Parathyroid adenoma (tissue), 2 donors: ENCODE measurements around the gene HUNK.

Experiments used
- H2AFZ ChIP-seq: fragments of 300-600 bp; sonication (generic); one replicate; pipeline ENCODE4 v1.7.0; 2017; ENCODE audit warnings: antibody characterized with exemption, mild to moderate bottlenecking
- H3K27ac ChIP-seq: fragments of 300-600 bp; sonication (generic); one replicate; pipeline ENCODE4 v1.7.0; 2017
- H3K27me3 ChIP-seq: fragments of 300-600 bp; sonication (generic); one replicate; pipeline ENCODE4 v1.7.0; 2017; ENCODE audit warnings: low read length; ENCODE audit not compliant: control insufficient read depth, insufficient read depth
- H3K36me3 ChIP-seq: fragments of 300-600 bp; sonication (generic); one replicate; pipeline ENCODE4 v1.7.0; 2017; ENCODE audit warnings: low read length; ENCODE audit not compliant: control insufficient read depth, insufficient read depth
- H3K4me1 ChIP-seq: fragments of 300-600 bp; sonication (generic); one replicate; pipeline ENCODE4 v1.7.0; 2017; ENCODE audit warnings: control low read depth
- H3K4me2 ChIP-seq: fragments of 300-600 bp; sonication (generic); one replicate; pipeline ENCODE4 v1.7.0; 2017; ENCODE audit warnings: low read length
- H3K4me3 ChIP-seq: fragments of 300-600 bp; sonication (generic); one replicate; pipeline ENCODE4 v1.7.0; 2017; ENCODE audit warnings: low read depth, low read length
- H3K79me2 ChIP-seq: fragments of 300-600 bp; sonication (generic); one replicate; pipeline ENCODE4 v1.7.0; 2017; ENCODE audit warnings: control low read depth
- H3K9ac ChIP-seq: fragments of 300-600 bp; sonication (generic); one replicate; pipeline ENCODE4 v1.7.0; 2017; ENCODE audit warnings: mild to moderate bottlenecking
- H3K9me3 ChIP-seq: fragments of 300-600 bp; sonication (generic); one replicate; pipeline ENCODE4 v1.7.0; 2017; ENCODE audit warnings: low read length; ENCODE audit not compliant: control insufficient read depth
- CTCF ChIP-seq: fragments of 300-600 bp; sonication (generic); IDR thresholded peaks from one replicate; pipeline ENCODE4 v1.7.0; 2017; ENCODE audit warnings: antibody characterized with exemption, mild to moderate bottlenecking
- donor health status: primary hyperparathyroidism.

HUNK gene

GRCh38 chr21:31997191-31997590 is 124.4 kb downstream of the HUNK start:
- no peak overlapping the region for H3K4me2 ChIP-seq
- H3K4me3 ChIP-seq: no peak overlapping the region
- no peak for TF ChIP-seq CTCF
- H3K27ac ChIP-seq: no peak overlapping the region
- no peak overlapping the region for H3K9ac ChIP-seq
- H3K4me1 ChIP-seq: no peaks in the 10 kb centered on the region
- no peak overlapping the region for H2AFZ ChIP-seq
- H3K9me3 ChIP-seq: no peaks in the 10 kb centered on the region
- no peaks in the 10 kb centered on the region for H3K27me3 ChIP-seq
- H3K79me2 ChIP-seq: no peaks in the 10 kb centered on the region
- no peaks in the 10 kb centered on the region for H3K36me3 ChIP-seq

- Histone ChIP-seq H3K36me3 (no peaks in the 10 kb centered on the region), H2AFZ (no peak overlapping the region), H3K27me3 (no peaks in the 10 kb centered on the region), H3K4me2 (no peak overlapping the region), H3K4me1 (no peaks in the 10 kb centered on the region), H3K79me2 (no peaks in the 10 kb centered on the region), H3K9ac (no peak overlapping the region), H3K9me3 (no peaks in the 10 kb centered on the region), H3K4me3 (no peak overlapping the region), H3K27ac (no peak overlapping the region)
- TF ChIP-seq CTCF: no peak
Measured at GRCh38 chr21:31999810-32000468, 127.1 kb downstream of the HUNK start.

- no peak for TF ChIP-seq CTCF
- no peak overlapping the region for H3K4me3 ChIP-seq
- H3K27ac ChIP-seq: no peak overlapping the region
- H3K4me2 ChIP-seq: no peak overlapping the region
- H3K36me3 ChIP-seq: no peaks in the 10 kb centered on the region
- H3K9ac ChIP-seq: no peak overlapping the region
- H3K79me2 ChIP-seq: no peaks in the 10 kb centered on the region
- H3K27me3 ChIP-seq: no peaks in the 10 kb centered on the region
- no peaks in the 10 kb centered on the region for H3K4me1 ChIP-seq
- H2AFZ ChIP-seq: no peak overlapping the region
- H3K9me3 ChIP-seq: no peaks in the 10 kb centered on the region
Measured at GRCh38 chr21:32001390-32001789, 128.6 kb downstream of the HUNK start.

- Histone ChIP-seq H3K4me2 (no peak overlapping the region), H3K4me1 (no peaks in the 10 kb centered on the region), H3K9ac (no peak overlapping the region), H3K27me3 (no peaks in the 10 kb centered on the region), H3K4me3 (no peak overlapping the region), H2AFZ (no peak overlapping the region), H3K79me2 (no peaks in the 10 kb centered on the region), H3K9me3 (no peaks in the 10 kb centered on the region), H3K27ac (no peak overlapping the region), H3K36me3 (no peaks in the 10 kb centered on the region)
- TF ChIP-seq CTCF: no peak
Measured at GRCh38 chr21:32003411-32003810, 130.6 kb downstream of the HUNK start.

GRCh38 chr21:32004291-32004690 is 131.5 kb downstream of the HUNK start:
- H3K27me3 ChIP-seq: no peaks in the 10 kb centered on the region
- H3K36me3 ChIP-seq: no peaks in the 10 kb centered on the region
- H3K9me3 ChIP-seq: no peaks in the 10 kb centered on the region
- H3K9ac ChIP-seq: no peak overlapping the region
- H3K27ac ChIP-seq: no peak overlapping the region
- no peaks in the 10 kb centered on the region for H3K79me2 ChIP-seq
- no peak overlapping the region for H2AFZ ChIP-seq
- no peak overlapping the region for H3K4me2 ChIP-seq
- no peaks in the 10 kb centered on the region for H3K4me1 ChIP-seq
- no peak for TF ChIP-seq CTCF
- H3K4me3 ChIP-seq: no peak overlapping the region
